H9 (cell line): ENCODE results near the gene GCN1. TPM values are rescaled to one million over a fixed set of nuclear protein-coding genes. Genes with fewer than 3 reads are reported as not detected.

Experiments used
- DNase-seq: peaks from one replicate; pipeline ENCODE4 v3.0.0-alpha.2; 2017
- H2AFZ ChIP-seq: one replicate; pipeline ENCODE4 v1.6.1; 2013; ENCODE audit warnings: mild to moderate bottlenecking, low read length, control low read depth, moderate library complexity
- H2AK5ac ChIP-seq: 2 replicates; pipeline ENCODE4 v1.6.1; 2013; ENCODE audit warnings: low read length, control low read depth, mixed read lengths; ENCODE audit not compliant: insufficient read length
- H2BK120ac ChIP-seq: one replicate; pipeline ENCODE4 v1.6.1; 2013; ENCODE audit warnings: low read depth, mild to moderate bottlenecking, low read length, control low read depth, inconsistent platforms; ENCODE audit not compliant: poor library complexity, severe bottlenecking
- H2BK12ac ChIP-seq: 2 replicates; pipeline ENCODE4 v1.6.1; 2013; ENCODE audit warnings: low read length, control low read depth, mixed read lengths, low read depth; ENCODE audit not compliant: insufficient read length
- H2BK15ac ChIP-seq: 2 replicates; pipeline ENCODE4 v1.6.1; 2013; ENCODE audit warnings: low read depth, low read length, control low read depth
- H2BK20ac ChIP-seq: one replicate; pipeline ENCODE4 v1.6.1; 2013; ENCODE audit warnings: low read depth, mild to moderate bottlenecking, low read length, control low read depth, inconsistent platforms; ENCODE audit not compliant: poor library complexity, severe bottlenecking
- H2BK5ac ChIP-seq: 2 replicates; pipeline ENCODE4 v1.6.1; 2013; ENCODE audit warnings: low read length, control low read depth, mixed read lengths; ENCODE audit not compliant: insufficient read length
- H3K14ac ChIP-seq: 2 replicates; pipeline ENCODE4 v1.6.1; 2013; ENCODE audit warnings: low read length, control low read depth; ENCODE audit not compliant: insufficient read depth
- H3K18ac ChIP-seq: 2 replicates; pipeline ENCODE4 v1.6.1; 2013; ENCODE audit warnings: low read depth, mild to moderate bottlenecking, mixed read lengths, low read length, control low read depth; ENCODE audit not compliant: insufficient read length
- H3K23ac ChIP-seq: 2 replicates; pipeline ENCODE4 v1.6.1; 2013; ENCODE audit warnings: low read length, control low read depth, mixed read lengths, low read depth; ENCODE audit not compliant: insufficient read length
- H3K23me2 ChIP-seq: 2 replicates; pipeline ENCODE4 v1.6.1; 2013; ENCODE audit warnings: low read depth, mild to moderate bottlenecking, mixed read lengths, low read length, control low read depth; ENCODE audit not compliant: insufficient read length, poor library complexity, severe bottlenecking
- H3K27ac ChIP-seq: 2 replicates; pipeline ENCODE4 v1.5.1; 2013; ENCODE audit warnings: low read length, control low read depth, mixed read lengths, low read depth; ENCODE audit not compliant: insufficient read length
- H3K27me3 ChIP-seq: 2 replicates; pipeline ENCODE4 v1.6.1; 2013; ENCODE audit warnings: low read length, control low read depth, inconsistent platforms; ENCODE audit not compliant: insufficient read depth
- H3K4ac ChIP-seq: 2 replicates; pipeline ENCODE4 v1.6.1; 2013; ENCODE audit warnings: low read depth, mild to moderate bottlenecking, control low read depth, inconsistent platforms, low read length, moderate library complexity
- H3K4me1 ChIP-seq: 2 replicates; pipeline ENCODE4 v1.6.1; 2013; ENCODE audit warnings: low read length, control low read depth, inconsistent platforms; ENCODE audit not compliant: insufficient read depth
- H3K4me2 ChIP-seq: 2 replicates; pipeline ENCODE4 v1.6.1; 2013; ENCODE audit warnings: low read length, control low read depth, mixed read lengths; ENCODE audit not compliant: insufficient read length, insufficient read depth
- H3K56ac ChIP-seq: 2 replicates; pipeline ENCODE4 v1.6.1; 2013; ENCODE audit warnings: low read depth, mild to moderate bottlenecking, mixed read lengths, low read length, control low read depth; ENCODE audit not compliant: insufficient read length
- H3K79me1 ChIP-seq: 2 replicates; pipeline ENCODE4 v1.6.1; 2013; ENCODE audit warnings: low read depth, mild to moderate bottlenecking, moderate library complexity, low read length, control low read depth, inconsistent platforms; ENCODE audit not compliant: insufficient read depth, poor library complexity, severe bottlenecking
- H3K79me2 ChIP-seq: 2 replicates; pipeline ENCODE4 v1.6.1; 2013; ENCODE audit warnings: low read length, control low read depth, inconsistent platforms; ENCODE audit not compliant: insufficient read depth
- H3K9ac ChIP-seq: 2 replicates; pipeline ENCODE4 v1.6.1; 2013; ENCODE audit warnings: low read length, control low read depth, mixed read lengths; ENCODE audit not compliant: insufficient read length; ENCODE audit errors: extremely low read depth
- H3K9me3 ChIP-seq: one replicate; pipeline ENCODE4 v1.6.1; 2013; ENCODE audit warnings: low read depth, low read length, inconsistent platforms; ENCODE audit not compliant: control insufficient read depth
- H3T11ph ChIP-seq: one replicate; pipeline ENCODE4 v1.6.1; 2013; ENCODE audit warnings: mild to moderate bottlenecking, low read length, control low read depth, inconsistent platforms
- H4K20me1 ChIP-seq: one replicate; pipeline ENCODE4 v1.6.1; 2013; ENCODE audit not compliant: control insufficient read depth, insufficient read length, insufficient read depth
- H4K5ac ChIP-seq: 2 replicates; pipeline ENCODE4 v1.6.1; 2013; ENCODE audit warnings: low read depth, mild to moderate bottlenecking, mixed read lengths, low read length, control low read depth; ENCODE audit not compliant: insufficient read length
- H4K8ac ChIP-seq: replicated peaks from 2 replicates; pipeline ENCODE4 v1.6.1; 2013; ENCODE audit warnings: low read length, control low read depth, mixed read lengths, low read depth; ENCODE audit not compliant: insufficient read length
- H4K91ac ChIP-seq: 2 replicates; pipeline ENCODE4 v1.6.1; 2013; ENCODE audit warnings: low read depth, mild to moderate bottlenecking, moderate library complexity, mixed read lengths, low read length, control low read depth; ENCODE audit not compliant: insufficient read length
- H3K27ac Mint-ChIP-seq, 3 experiments: 2 replicates in 2 of 3; 3 replicates in 1 of 3; pipeline ENCODE4 v1.8.0; 2020 to 2021; ENCODE audit warnings: mixed read lengths in 3 of 3, mild to moderate bottlenecking in 1 of 3, moderate library complexity in 1 of 3
- H3K27me3 Mint-ChIP-seq: 2 replicates; pipeline ENCODE4 v1.8.0; 2021; ENCODE audit warnings: low read depth, mild to moderate bottlenecking, moderate library complexity, mixed read lengths
- H3K36me3 Mint-ChIP-seq, 3 experiments: 2 replicates in 2 of 3; 3 replicates in 1 of 3; pipeline ENCODE4 v1.8.0; 2020 to 2021; ENCODE audit warnings: low read depth in 3 of 3, mixed read lengths in 3 of 3; ENCODE audit not compliant: insufficient read depth in 1 of 3
- H3K4me1 Mint-ChIP-seq, 2 experiments: 2 replicates each; pipeline ENCODE4 v1.8.0; 2020; ENCODE audit warnings: mixed read lengths in 2 of 2
- H3K4me3 Mint-ChIP-seq, 2 experiments: 2 replicates in 1 of 2; 3 replicates in 1 of 2; pipeline ENCODE4 v1.8.0; 2020 to 2021; ENCODE audit warnings: mild to moderate bottlenecking in 2 of 2, mixed read lengths in 2 of 2, moderate library complexity in 1 of 2
- H3K9me3 Mint-ChIP-seq, 2 experiments: 2 replicates in 1 of 2; 3 replicates in 1 of 2; pipeline ENCODE4 v1.8.0; 2020; ENCODE audit warnings: mild to moderate bottlenecking in 2 of 2, mixed read lengths in 2 of 2, moderate library complexity in 1 of 2
- CTCF ChIP-seq: fragments of 200-600 bp; sonication (generic); conservative IDR thresholded peaks from 3 replicates; pipeline ENCODE4 v1.8.0; 2021; ENCODE audit warnings: antibody characterized with exemption, mild to moderate bottlenecking
- WGBS: extraction: QIAGEN DNeasy Blood & Tissue Kit; methylation state at CpG from one replicate; pipeline ENCODE4 v1.1.7; 2013; ENCODE audit warnings: missing lambda C conversion rate, low lambda C conversion rate, mixed read lengths; ENCODE audit not compliant: insufficient read length; ENCODE audit errors: extremely low coverage; 5-methylcytosine and 5-hydroxymethylcytosine counted together
- total RNA-seq: library from RNA; stranded (reverse); gene quantifications from 2 replicates; pipeline ENCODE4 v1.2.1, GENCODE V29; 2021

The GCN1 gene
- total RNA-seq, 1 experiment from 2014 or later = 137 TPM

GRCh38 chr12:120221576-120221900 lies 27.0 kb upstream of the GCN1 start:
- no peak overlapping the region for H3K4me3 Mint-ChIP-seq
- H3K36me3 Mint-ChIP-seq = peaks cover 19 to 61% (median 53%) of the 10 kb centered on the region in 3 experiments
- no peak overlapping the region for H3K4me2 ChIP-seq
- no peak overlapping the region for H4K8ac ChIP-seq
- H3K27me3 Mint-ChIP-seq = no peaks in the 10 kb centered on the region
- H3K27ac Mint-ChIP-seq = no peak overlapping the region; a peak in 1 of 7 replicates
- no peaks in the 10 kb centered on the region for H3K9me3 ChIP-seq
- H2AK5ac ChIP-seq = no peak overlapping the region
- H3K9ac ChIP-seq = no peak overlapping the region
- no peaks in the 10 kb centered on the region for H3K23me2 ChIP-seq
- no peak overlapping the region for H3K14ac ChIP-seq
- peaks cover 12 to 18% of the 10 kb centered on the region in 2 experiments for H3K4me1 Mint-ChIP-seq
- no peaks in the 10 kb centered on the region; the same call in 1 of the 2 replicates for H3K27me3 ChIP-seq
- peaks cover 3% of the 10 kb centered on the region; the same call in 1 of the 2 replicates for H3K79me2 ChIP-seq
- no peak overlapping the region for H2BK15ac ChIP-seq
- no peak overlapping the region for H2BK20ac ChIP-seq
- H2BK12ac ChIP-seq = no peak overlapping the region
- H3K4me1 ChIP-seq = no peaks in the 10 kb centered on the region; the same call in 1 of the 2 replicates
- H4K5ac ChIP-seq = no peak overlapping the region
- H2AFZ ChIP-seq = no peak overlapping the region
- H3K18ac ChIP-seq = no peak overlapping the region
- no CpG with 5 or more reads among the region's 13 CpGs for WGBS
- H3T11ph ChIP-seq = no peak overlapping the region
- H3K23ac ChIP-seq = no peak overlapping the region
- no peaks in the 10 kb centered on the region for H3K9me3 Mint-ChIP-seq
- no peak overlapping the region for H2BK5ac ChIP-seq
- H4K20me1 ChIP-seq = no peaks in the 10 kb centered on the region
- no peak overlapping the region for H3K27ac ChIP-seq
- H3K56ac ChIP-seq = no peak overlapping the region
- no peak overlapping the region for H4K91ac ChIP-seq
- no peak overlapping the region for H2BK120ac ChIP-seq
- H3K79me1 ChIP-seq = no peaks in the 10 kb centered on the region
- H3K4ac ChIP-seq = no peak overlapping the region
- no peak for TF ChIP-seq CTCF
- DNase-seq = no peak
